Measurements from ENCODE around the gene STMN1. TPM values are rescaled to one million over a fixed set of nuclear protein-coding genes. Genes with fewer than 3 reads are reported as not detected.

STMN1 gene
- total RNA-seq, 1 donor from 2014 or later = 341 TPM

DNA sequence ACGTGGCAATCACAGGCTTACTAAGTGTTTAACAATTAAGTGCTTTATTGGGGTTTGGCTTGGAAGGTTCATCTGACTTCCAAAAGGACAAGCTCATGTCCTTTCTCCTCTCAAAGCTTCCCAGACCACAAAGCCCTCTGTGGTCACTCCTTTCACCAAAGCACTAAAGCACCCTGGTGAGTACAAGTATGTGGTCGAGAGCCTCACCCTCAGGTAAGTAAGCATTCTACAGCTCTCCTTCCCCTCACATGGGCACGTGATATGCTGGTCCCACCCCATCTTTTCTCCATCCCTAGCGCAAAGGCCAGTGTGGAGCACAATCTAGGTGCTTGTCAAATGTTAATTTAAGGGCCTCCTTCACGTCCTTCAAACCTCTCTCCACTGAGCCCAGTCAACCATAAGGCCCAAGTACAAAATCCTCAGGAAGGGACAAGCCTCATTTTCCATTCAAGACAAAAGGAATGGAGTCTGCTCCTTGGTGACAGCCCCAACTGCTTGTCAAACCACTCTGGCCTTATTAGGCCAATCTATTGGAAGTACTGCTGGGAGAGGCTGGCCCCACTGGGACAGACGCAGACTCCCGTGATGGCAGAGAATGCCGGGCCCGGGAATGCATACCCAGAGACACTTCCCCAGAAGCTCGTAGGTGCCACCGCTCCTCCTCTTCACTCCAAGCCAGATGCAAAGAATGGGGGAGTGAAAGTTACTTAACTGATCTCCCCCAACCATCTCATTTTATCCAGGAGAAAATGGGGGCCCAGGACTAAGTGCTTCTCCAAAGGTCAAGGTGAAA, 7.8 kb downstream of the STMN1 start:
- intact Hi-C loops (cut with micrococcal nuclease) = no loop called here
- peak overlapping the region; percentile 43 for H3K27ac Mint-ChIP-seq
- H3K4me1 Mint-ChIP-seq (ENCODE audit: low read depth) = peaks cover 34% of the 10 kb centered on the region
- H3K27me3 Mint-ChIP-seq (ENCODE audit: low read depth) = no peaks in the 10 kb centered on the region
- no peaks in the 10 kb centered on the region for H3K9me3 Mint-ChIP-seq
- DNase-seq (ENCODE audit: low spot score) = no peak
- H3K4me3 Mint-ChIP-seq (ENCODE audit: low read depth) = no peak overlapping the region
- peaks cover 79% of the 10 kb centered on the region for H3K36me3 Mint-ChIP-seq (ENCODE audit: low read depth)

DNA sequence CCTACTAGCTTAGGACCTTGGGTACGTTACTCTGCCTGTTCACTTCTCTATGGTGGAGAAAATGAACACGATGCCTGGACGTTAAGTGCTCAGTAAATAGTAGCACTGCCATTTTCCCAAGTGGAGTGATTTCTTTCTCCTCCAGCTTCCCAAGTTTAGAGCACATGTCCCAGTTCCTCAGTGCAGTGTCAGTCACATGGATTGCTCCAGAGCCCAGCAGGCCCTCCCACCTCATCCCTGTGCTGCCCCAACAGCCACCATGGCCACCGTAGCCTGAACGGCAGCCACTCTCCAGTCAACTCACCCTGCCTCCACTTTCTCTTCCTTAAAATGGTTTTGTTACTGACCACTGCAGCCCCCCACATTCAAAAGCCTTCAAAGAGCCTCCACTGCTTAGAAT, 8.5 kb downstream of the STMN1 start:
- Mint-ChIP-seq H3K9me3 (no peaks in the 10 kb centered on the region), H3K27ac (no peak overlapping the region), H3K4me1 (ENCODE audit: low read depth) (peaks cover 29% of the 10 kb centered on the region), H3K4me3 (ENCODE audit: low read depth) (no peak overlapping the region), H3K27me3 (ENCODE audit: low read depth) (no peaks in the 10 kb centered on the region), H3K36me3 (ENCODE audit: low read depth) (peaks cover 73% of the 10 kb centered on the region)
- intact Hi-C loops (cut with micrococcal nuclease) = no loop called here
- no peak for DNase-seq (ENCODE audit: low spot score)

DNA sequence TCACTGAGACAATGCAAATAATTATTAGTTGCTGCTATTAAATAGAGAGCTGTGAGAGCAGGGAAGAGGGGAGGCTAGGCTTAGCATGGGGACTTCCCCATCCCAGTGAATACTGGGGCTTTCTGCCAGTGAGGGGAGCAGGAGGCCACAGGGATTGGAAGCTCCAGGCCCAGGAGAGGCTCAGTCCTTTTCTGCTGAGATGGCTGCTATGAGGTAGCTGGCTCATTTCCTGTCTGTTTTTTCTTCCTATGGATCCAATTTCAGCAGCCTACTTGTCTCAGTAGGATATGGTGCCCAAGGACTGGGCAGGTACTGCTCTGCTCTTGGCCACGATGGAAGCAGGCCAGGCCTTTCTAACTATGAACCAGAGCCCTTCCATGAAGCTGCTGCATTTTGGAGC, 10.0 kb downstream of the STMN1 start:
- Mint-ChIP-seq H3K9me3 (no peaks in the 10 kb centered on the region), H3K27me3 (ENCODE audit: low read depth) (no peaks in the 10 kb centered on the region), H3K36me3 (ENCODE audit: low read depth) (peaks cover 62% of the 10 kb centered on the region), H3K27ac (peak overlapping the region; percentile 58), H3K4me1 (ENCODE audit: low read depth) (peaks cover 27% of the 10 kb centered on the region), H3K4me3 (ENCODE audit: low read depth) (no peak overlapping the region)
- no peak for DNase-seq (ENCODE audit: low spot score)
- intact Hi-C loops (cut with micrococcal nuclease) = loop anchor here (1.0 kb wide), 1 partner anchor 9 kb away; no protein-coding TSS in a partner anchor

DNA sequence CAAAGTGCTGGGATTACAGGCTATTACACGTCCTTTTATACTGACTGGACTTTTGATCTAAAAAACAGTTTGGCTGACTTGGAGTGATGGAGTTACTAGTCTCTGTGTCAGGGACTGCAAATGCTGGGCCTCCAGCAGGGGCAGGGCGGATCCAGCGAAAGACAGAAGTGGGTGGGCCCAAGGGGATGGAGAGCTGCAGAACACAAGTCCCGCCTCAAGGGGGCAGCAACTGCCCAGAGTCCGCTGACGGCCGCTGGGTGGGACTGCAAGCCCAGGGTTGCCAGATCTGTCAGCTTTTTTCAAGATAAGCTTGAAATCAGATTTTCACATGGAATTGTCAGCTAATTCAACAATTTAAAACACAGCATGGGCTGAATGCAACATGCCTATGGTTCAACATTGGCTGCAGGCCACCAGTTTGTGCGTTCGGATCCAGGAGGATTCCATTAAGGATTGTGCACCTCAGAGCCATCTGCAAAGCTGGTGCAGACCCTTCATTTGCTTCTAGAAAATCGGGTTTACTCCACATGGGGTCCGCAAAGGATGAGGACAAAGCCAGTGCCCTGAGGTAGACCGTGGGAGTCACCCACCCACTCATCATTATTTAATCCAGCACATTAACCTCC, 10.7 kb downstream of the STMN1 start:
- intact Hi-C loops (cut with micrococcal nuclease) = loop anchor here (1.0 kb wide), 1 partner anchor 103 kb away; the partner anchor contains the start of gene PAFAH2
- Mint-ChIP-seq H3K9me3 (no peaks in the 10 kb centered on the region), H3K27ac (peak overlapping the region; percentile 58), H3K27me3 (ENCODE audit: low read depth) (no peaks in the 10 kb centered on the region), H3K4me1 (ENCODE audit: low read depth) (peaks cover 24% of the 10 kb centered on the region), H3K4me3 (ENCODE audit: low read depth) (no peak overlapping the region), H3K36me3 (ENCODE audit: low read depth) (peaks cover 54% of the 10 kb centered on the region)
- DNase-seq (ENCODE audit: low spot score) = peak; percentile 86

DNA sequence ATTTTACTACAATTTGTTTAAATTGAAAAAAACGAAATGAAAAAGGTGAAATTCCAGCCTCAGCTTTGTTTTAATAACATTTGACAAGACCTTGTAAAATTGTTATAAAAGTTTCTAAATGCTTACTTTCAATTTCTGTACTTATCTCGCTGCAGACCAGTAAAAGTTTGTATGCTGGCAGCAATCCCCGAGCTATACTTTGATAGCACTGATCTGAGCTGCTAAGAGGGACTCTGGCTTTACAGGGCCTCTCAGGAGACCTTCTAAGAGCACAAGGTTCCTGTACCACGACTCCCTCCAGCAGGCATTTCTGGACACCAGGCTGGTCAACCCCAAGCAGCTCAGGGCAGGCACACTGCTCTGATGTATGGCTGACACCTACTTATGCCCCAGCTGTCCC, 13.1 kb downstream of the STMN1 start:
- intact Hi-C loops (cut with micrococcal nuclease) = no loop called here
- no peak overlapping the region for H3K27ac Mint-ChIP-seq
- no peak for DNase-seq (ENCODE audit: low spot score)

DNA sequence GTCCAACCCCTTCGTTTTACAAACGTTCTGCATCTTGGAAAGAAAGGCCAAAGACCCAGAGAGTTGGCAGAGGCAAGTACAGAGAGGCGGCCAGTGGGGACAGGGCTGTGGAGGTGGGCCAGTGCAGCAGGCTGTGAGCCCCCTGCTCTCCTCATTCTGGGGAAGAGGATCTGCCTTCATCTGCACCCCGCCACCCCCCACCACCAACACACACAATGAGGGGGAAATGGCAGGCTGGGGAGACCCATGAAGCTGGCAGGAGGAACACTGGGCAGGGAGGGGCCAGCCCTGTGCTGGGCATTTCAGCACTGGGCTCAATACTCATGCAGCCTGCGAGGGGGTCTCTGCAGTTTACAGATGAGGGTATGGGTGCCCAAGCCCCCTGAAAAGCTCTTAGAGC, 14.6 kb downstream of the STMN1 start:
- Mint-ChIP-seq H3K4me3 (ENCODE audit: low read depth) (no peak overlapping the region), H3K27ac (no peak overlapping the region), H3K9me3 (no peaks in the 10 kb centered on the region), H3K4me1 (ENCODE audit: low read depth) (peaks cover 18% of the 10 kb centered on the region), H3K36me3 (ENCODE audit: low read depth) (peaks cover 34% of the 10 kb centered on the region), H3K27me3 (ENCODE audit: low read depth) (no peaks in the 10 kb centered on the region)
- no peak for DNase-seq (ENCODE audit: low spot score)
- intact Hi-C loops (cut with micrococcal nuclease) = no loop called here

More for the DNA sequence above, 13.1 kb downstream of the STMN1 start:
- Mint-ChIP-seq H3K36me3 (ENCODE audit: low read depth) (peaks cover 42% of the 10 kb centered on the region), H3K4me1 (ENCODE audit: low read depth) (peaks cover 18% of the 10 kb centered on the region), H3K4me3 (ENCODE audit: low read depth) (no peak overlapping the region), H3K27me3 (ENCODE audit: low read depth) (no peaks in the 10 kb centered on the region), H3K9me3 (no peaks in the 10 kb centered on the region)

DNA sequence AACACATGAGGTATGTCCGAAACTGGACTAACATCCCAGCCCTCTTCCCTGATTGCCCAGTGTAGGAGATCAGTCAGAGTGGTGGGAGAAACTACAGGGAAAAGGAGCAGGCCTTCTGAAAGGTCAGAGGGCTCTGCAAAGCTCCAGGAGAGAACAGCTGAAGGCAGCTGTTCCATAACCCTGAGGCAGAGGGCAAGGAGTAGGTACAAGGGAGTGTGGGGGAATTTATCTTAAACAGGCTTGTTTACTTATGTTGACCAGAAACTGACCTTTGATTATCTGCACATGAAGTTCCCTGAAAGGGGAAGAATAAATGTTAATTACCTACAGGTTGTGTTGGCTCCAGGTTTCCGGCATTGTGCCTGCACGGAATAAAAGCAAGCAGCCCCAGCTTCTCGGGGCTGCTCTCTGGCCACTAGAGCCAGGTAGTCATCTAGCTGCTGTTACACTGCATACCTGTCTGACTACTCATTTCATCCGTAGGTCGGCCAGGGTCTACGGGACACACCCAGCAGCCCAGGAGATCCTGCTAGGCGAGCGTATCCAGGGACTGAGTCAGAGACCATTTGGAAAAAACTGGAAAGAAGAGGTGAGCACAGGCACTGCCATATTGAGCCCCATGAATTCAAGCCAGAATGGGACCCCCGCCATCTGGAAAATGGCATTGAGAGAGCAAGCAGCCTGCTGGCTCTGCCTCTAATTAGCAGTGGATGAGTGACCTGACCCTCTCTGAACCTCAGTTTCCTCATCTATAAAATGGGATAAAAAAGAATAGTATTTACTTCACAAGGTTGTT, 15.8 kb downstream of the STMN1 start:
- no peak overlapping the region for H3K4me3 Mint-ChIP-seq (ENCODE audit: low read depth)
- no peaks in the 10 kb centered on the region for H3K9me3 Mint-ChIP-seq
- intact Hi-C loops (cut with micrococcal nuclease) = no loop called here
- H3K27ac Mint-ChIP-seq = no peak overlapping the region
- peaks cover 24% of the 10 kb centered on the region for H3K36me3 Mint-ChIP-seq (ENCODE audit: low read depth)
- DNase-seq (ENCODE audit: low spot score) = no peak
- H3K27me3 Mint-ChIP-seq (ENCODE audit: low read depth) = no peaks in the 10 kb centered on the region
- peaks cover 11% of the 10 kb centered on the region for H3K4me1 Mint-ChIP-seq (ENCODE audit: low read depth)

DNA sequence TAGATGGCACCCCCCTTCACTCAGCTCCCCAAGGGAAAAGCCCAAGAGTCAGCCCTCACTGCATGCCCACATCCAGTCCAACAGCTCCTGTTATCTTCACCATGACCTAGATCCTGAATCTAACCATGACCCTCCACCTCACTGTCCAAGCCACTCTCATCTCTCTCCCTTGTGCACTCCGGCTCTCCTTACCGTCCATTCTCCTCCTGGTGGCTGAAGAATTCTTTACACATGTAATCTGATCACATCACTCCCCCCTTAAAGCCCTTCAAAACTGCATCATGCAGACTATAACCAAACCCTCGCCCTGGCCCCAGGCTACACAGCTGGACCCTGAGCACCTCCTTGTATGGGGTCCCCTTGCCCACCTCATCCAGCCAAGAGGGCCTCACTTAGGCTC, 16.7 kb downstream of the STMN1 start:
- Mint-ChIP-seq H3K9me3 (no peaks in the 10 kb centered on the region), H3K4me3 (ENCODE audit: low read depth) (no peak overlapping the region), H3K36me3 (ENCODE audit: low read depth) (peaks cover 17% of the 10 kb centered on the region), H3K27ac (peak overlapping the region; percentile 2), H3K4me1 (ENCODE audit: low read depth) (peaks cover 7% of the 10 kb centered on the region), H3K27me3 (ENCODE audit: low read depth) (no peaks in the 10 kb centered on the region)
- DNase-seq (ENCODE audit: low spot score) = no peak
- intact Hi-C loops (cut with micrococcal nuclease) = no loop called here

DNA sequence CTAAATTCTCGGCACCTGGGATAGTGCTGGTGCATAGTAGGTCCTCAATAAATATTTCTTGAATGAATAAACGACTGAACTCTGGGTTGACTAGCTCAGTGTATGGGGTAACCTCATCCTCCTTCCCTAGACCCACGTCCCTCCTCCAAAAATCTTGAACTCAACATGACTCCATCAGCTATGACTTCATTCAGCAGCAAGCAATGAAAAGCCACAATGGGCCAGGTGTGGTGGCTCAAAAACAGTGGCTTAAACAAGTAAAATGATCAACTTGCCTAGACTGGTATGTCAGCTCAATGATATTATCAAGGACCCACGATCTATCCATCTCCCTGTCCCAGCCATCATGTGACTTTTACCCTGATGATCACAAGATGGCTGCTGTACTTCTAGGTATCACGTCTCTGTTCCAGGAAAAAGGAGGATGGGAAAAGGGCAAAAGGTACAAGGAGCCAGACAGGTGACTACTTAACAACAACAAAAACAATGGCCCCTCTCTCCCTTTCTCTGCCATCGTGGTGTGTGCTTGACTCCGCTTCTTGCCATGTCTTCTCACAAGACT, 17.7 kb downstream of the STMN1 start:
- H3K4me3 Mint-ChIP-seq (ENCODE audit: low read depth) = no peak overlapping the region
- no peaks in the 10 kb centered on the region for H3K9me3 Mint-ChIP-seq
- no peak overlapping the region for H3K27ac Mint-ChIP-seq
- no peak for DNase-seq (ENCODE audit: low spot score)
- peaks cover 10% of the 10 kb centered on the region for H3K36me3 Mint-ChIP-seq (ENCODE audit: low read depth)
- H3K27me3 Mint-ChIP-seq (ENCODE audit: low read depth) = no peaks in the 10 kb centered on the region
- intact Hi-C loops (cut with micrococcal nuclease) = no loop called here
- H3K4me1 Mint-ChIP-seq (ENCODE audit: low read depth) = peaks cover 7% of the 10 kb centered on the region

DNA sequence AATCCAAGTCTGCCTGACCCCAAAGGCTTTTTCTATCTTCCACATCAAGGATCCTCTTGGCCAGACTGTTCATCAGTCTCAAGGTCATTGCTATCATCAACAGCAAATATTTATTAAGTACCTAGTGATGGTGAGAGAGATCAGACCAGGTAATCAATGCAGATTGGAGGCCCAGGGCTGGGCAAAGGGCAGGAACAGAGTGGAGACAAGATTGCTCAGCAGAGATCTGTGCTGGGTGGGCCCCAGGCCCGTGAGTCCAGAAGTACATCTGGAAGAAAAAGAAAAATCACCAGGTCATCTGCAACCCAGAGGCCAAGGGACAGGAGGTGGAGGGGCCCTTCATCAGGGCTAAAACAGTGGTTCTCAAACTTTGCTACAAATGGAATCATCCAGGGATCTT, 20.6 kb downstream of the STMN1 start:
- no peaks in the 10 kb centered on the region for H3K9me3 Mint-ChIP-seq
- H3K27me3 Mint-ChIP-seq (ENCODE audit: low read depth) = no peaks in the 10 kb centered on the region
- intact Hi-C loops (cut with micrococcal nuclease) = no loop called here
- no peak overlapping the region for H3K27ac Mint-ChIP-seq
- H3K4me3 Mint-ChIP-seq (ENCODE audit: low read depth) = no peak overlapping the region
- peaks cover 3% of the 10 kb centered on the region for H3K4me1 Mint-ChIP-seq (ENCODE audit: low read depth)
- DNase-seq (ENCODE audit: low spot score) = no peak
- peaks cover 10% of the 10 kb centered on the region for H3K36me3 Mint-ChIP-seq (ENCODE audit: low read depth)

DNA sequence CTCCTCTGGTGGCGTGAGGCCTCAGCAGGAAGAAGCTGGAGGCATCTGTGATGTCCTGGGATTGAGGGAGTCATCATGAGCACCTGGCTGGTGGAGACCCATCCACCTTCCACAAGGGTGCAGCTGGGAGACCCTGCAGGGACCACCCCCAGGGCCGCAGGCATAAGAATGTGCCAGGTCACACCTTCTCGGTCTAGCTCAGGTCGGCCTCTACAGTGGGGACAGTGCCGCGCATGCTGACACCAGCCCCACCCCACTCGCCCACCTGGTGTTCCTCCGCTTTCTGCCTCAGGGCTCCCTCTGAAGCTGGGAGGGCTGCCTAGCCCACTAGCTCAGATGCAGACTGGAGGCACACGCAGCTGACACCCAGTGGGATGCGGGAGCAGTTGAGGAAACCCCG, 25.0 kb downstream of the STMN1 start:
- Mint-ChIP-seq H3K27ac (no peak overlapping the region), H3K27me3 (ENCODE audit: low read depth) (peaks cover 6% of the 10 kb centered on the region), H3K4me3 (ENCODE audit: low read depth) (no peak overlapping the region), H3K9me3 (no peaks in the 10 kb centered on the region), H3K4me1 (ENCODE audit: low read depth) (no peaks in the 10 kb centered on the region), H3K36me3 (ENCODE audit: low read depth) (no peaks in the 10 kb centered on the region)
- no peak for DNase-seq (ENCODE audit: low spot score)
- intact Hi-C loops (cut with micrococcal nuclease) = no loop called here

DNA sequence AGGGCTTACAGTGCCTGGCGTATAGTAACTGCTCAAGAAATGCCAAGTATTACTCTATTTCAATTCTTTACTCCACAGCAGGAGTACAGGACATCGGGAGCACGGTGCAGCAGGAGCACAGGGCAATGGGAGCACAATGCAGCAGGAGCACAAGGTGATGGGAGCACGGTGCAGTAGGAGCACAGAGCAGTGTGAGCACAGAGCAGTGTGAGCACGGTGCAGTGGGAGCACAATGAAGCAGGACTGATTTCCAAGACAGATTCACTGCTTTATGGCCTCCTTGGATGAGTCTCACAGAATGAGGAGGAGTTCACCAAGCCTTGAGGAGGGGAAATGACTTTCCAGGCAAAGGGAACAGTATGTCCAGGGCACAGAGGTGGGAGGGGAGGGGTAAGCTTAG, 25.7 kb downstream of the STMN1 start:
- Mint-ChIP-seq H3K4me3 (ENCODE audit: low read depth) (no peak overlapping the region), H3K4me1 (ENCODE audit: low read depth) (peaks cover 2% of the 10 kb centered on the region), H3K36me3 (ENCODE audit: low read depth) (no peaks in the 10 kb centered on the region), H3K27me3 (ENCODE audit: low read depth) (peaks cover 10% of the 10 kb centered on the region), H3K27ac (no peak overlapping the region), H3K9me3 (no peaks in the 10 kb centered on the region)
- intact Hi-C loops (cut with micrococcal nuclease) = no loop called here
- DNase-seq (ENCODE audit: low spot score) = no peak
